GM18861 (cell line): ENCODE measurements around the gene AQP4.

Experiments used
- ATAC-seq: cut with Tn5 transposase; IDR thresholded peaks from one replicate; pipeline ENCODE4 v1.9.1; 2021; ENCODE audit not compliant: unreplicated experiment

AQP4 gene

GRCh38 chr18:26865557-26865956, at the start of gene AQP4:
Gene AQP4 (minus strand): TSS chr18:26865707. CDS start chr18:26865689, 18 bp downstream.
- no peak for ATAC-seq

GRCh38 chr18:26911840-26912239, 46.3 kb upstream of the AQP4 start:
- no peak for ATAC-seq

GRCh38 chr18:26909599-26910290, 44.2 kb upstream of the AQP4 start:
- no peak for ATAC-seq

- ATAC-seq: no peak
Observed at GRCh38 chr18:26908906-26909305, 43.4 kb upstream of the AQP4 start.

- ATAC-seq: no peak
Observed at GRCh38 chr18:26902291-26902690, 36.8 kb upstream of the AQP4 start.

- no peak for ATAC-seq
Observed at GRCh38 chr18:26901020-26901419, 35.5 kb upstream of the AQP4 start.

GRCh38 chr18:26894426-26894825, 28.9 kb upstream of the AQP4 start:
- no peak for ATAC-seq

- no peak for ATAC-seq
Observed at GRCh38 chr18:26893996-26894395, 28.5 kb upstream of the AQP4 start.

- ATAC-seq: no peak
Observed at GRCh38 chr18:26888259-26888658, 22.8 kb upstream of the AQP4 start.

- ATAC-seq: no peak
Observed at GRCh38 chr18:26875040-26875654, 9.6 kb upstream of the AQP4 start.

GRCh38 chr18:26874283-26874682, 8.8 kb upstream of the AQP4 start:
- ATAC-seq: no peak

GRCh38 chr18:26869640-26870039, 4.1 kb upstream of the AQP4 start:
- ATAC-seq: no peak

GRCh38 chr18:26868968-26869586, 3.6 kb upstream of the AQP4 start:
- no peak for ATAC-seq

GRCh38 chr18:26867471-26867870, 2.0 kb upstream of the AQP4 start:
- ATAC-seq: no peak

GRCh38 chr18:26864658-26865057, 849 bp downstream of the AQP4 start:
- ATAC-seq: no peak

- no peak for ATAC-seq
Observed at GRCh38 chr18:26863921-26864497, 1.5 kb downstream of the AQP4 start.

GRCh38 chr18:26863122-26863879, 2.2 kb downstream of the AQP4 start:
- ATAC-seq: no peak

- no peak for ATAC-seq
Observed at GRCh38 chr18:26862084-26862483, 3.4 kb downstream of the AQP4 start.

- ATAC-seq: no peak
Observed at GRCh38 chr18:26854292-26854881, 11.1 kb downstream of the AQP4 start.

GRCh38 chr18:26853401-26853800, 12.1 kb downstream of the AQP4 start:
- ATAC-seq: no peak

- no peak for ATAC-seq
Observed at GRCh38 chr18:26843760-26844159, 21.7 kb downstream of the AQP4 start.
